Stimulated activated CD4-positive, alpha-beta T cell treated with anti-CD3 and anti-CD28 coated beads, Interleukin-4, amount 100 ng/mL, for 48 hours (primary cell): Measurements from ENCODE around the gene CDK4.

Source experiments
- DNase-seq, 2 donors: peaks; one replicate each; pipeline ENCODE4 v3.0.0-alpha.2; 2020; ENCODE audit warnings: low read depth in 2 of 2

Gene CDK4

GRCh38 chr12:57771873-57772428, 19.8 kb upstream of the CDK4 start, which contains the start of gene METTL1:
Gene METTL1 (minus strand): TSS chr12:57772105. CDS start chr12:57772083, 22 bp downstream.
- DNase-seq = peak; percentile 86 to 92

GRCh38 chr12:57771236-57771872, 19.2 kb upstream of the CDK4 start:
- DNase-seq = peak; percentile 80 to 92

GRCh38 chr12:57770734-57771133, 18.6 kb upstream of the CDK4 start:
- no peak for DNase-seq

GRCh38 chr12:57769594-57769993, 17.5 kb upstream of the CDK4 start:
- DNase-seq = no peak

- no peak for DNase-seq
Measured at GRCh38 chr12:57767876-57768275, 15.8 kb upstream of the CDK4 start.

- DNase-seq = no peak
Measured at GRCh38 chr12:57767305-57767698, 15.2 kb upstream of the CDK4 start.

GRCh38 chr12:57766464-57767304, 14.6 kb upstream of the CDK4 start, which contains the start of gene CYP27B1:
Gene CYP27B1 (minus strand): TSS chr12:57767078. CDS start chr12:57767041, 37 bp downstream.
- DNase-seq = no peak

GRCh38 chr12:57765698-57766463, 13.8 kb upstream of the CDK4 start:
- DNase-seq = no peak

GRCh38 chr12:57765003-57765697, 13.0 kb upstream of the CDK4 start:
- peak in 1 of 2 donors; percentile 54 for DNase-seq

- DNase-seq = no peak
Measured at GRCh38 chr12:57764662-57765002, 12.5 kb upstream of the CDK4 start.

GRCh38 chr12:57763881-57764661, 12.0 kb upstream of the CDK4 start:
- no peak for DNase-seq

GRCh38 chr12:57762463-57762862, 10.4 kb upstream of the CDK4 start:
- DNase-seq = no peak

GRCh38 chr12:57761391-57761998, 9.4 kb upstream of the CDK4 start:
- DNase-seq = no peak

GRCh38 chr12:57760347-57760982, 8.4 kb upstream of the CDK4 start:
- no peak for DNase-seq

- DNase-seq = no peak
Measured at GRCh38 chr12:57759360-57759980, 7.4 kb upstream of the CDK4 start.

- no peak for DNase-seq
Measured at GRCh38 chr12:57758552-57759359, 6.6 kb upstream of the CDK4 start.

- no peak for DNase-seq
Measured at GRCh38 chr12:57757771-57758170, 5.7 kb upstream of the CDK4 start.
